Endothelial cell of umbilical vein (primary cell): ENCODE results near the gene BOLL. TPM values are rescaled to one million over a fixed set of nuclear protein-coding genes. Genes with fewer than 3 reads are reported as not detected.

ENCODE experiments used
- BruUV-seq: library from RNA; stranded (reverse); fragments of 400-500 nt; replicated peaks from 2 replicates; lab custom pipeline; 2021; lab: Mats Ljungman, UMichigan
- CTCF ChIA-PET: fragments of 300-600, 350-600 bp; sonication (Branson Sonifier 250); formaldehyde crosslinking; loops from one replicate; lab custom pipeline; 2021; ENCODE audit warnings: antibody characterized with exemption, inconsistent platforms; lab: Charles Lee
- POLR2A ChIA-PET: fragments of 300-600, 350-600 bp; sonication (Branson Sonifier 250); formaldehyde crosslinking; loops from one replicate; lab custom pipeline; 2021; ENCODE audit warnings: antibody characterized with exemption, inconsistent platforms; lab: Charles Lee
- DNase-seq: peaks from one replicate; pipeline ENCODE4 v3.0.0-alpha.2; 2011; ENCODE audit warnings: low read depth, low spot score
- FAIRE-seq: peaks from 2 replicates; lab custom pipeline; 2011; peaks lifted over from hg19 to GRCh38; lab: Jason Lieb, UNC
- H2AFZ ChIP-seq: 2 replicates; pipeline ENCODE4 v1.6.0; 2012; ENCODE audit warnings: low read depth, low read length, control low read depth, inconsistent platforms
- H3K27ac ChIP-seq: 2 replicates; pipeline ENCODE4 v1.5.1; 2011; ENCODE audit warnings: low read depth, mild to moderate bottlenecking, control low read depth, low read length, moderate library complexity; ENCODE audit not compliant: insufficient read depth
- H3K27me3 ChIP-seq, 2 experiments: 2 replicates each; pipeline versions ENCODE4 v1.6.0 to v1.6.1; 2011; ENCODE audit warnings: low read length in 2 of 2, mixed read lengths in 1 of 2; ENCODE audit not compliant: control insufficient read depth in 2 of 2, insufficient read depth in 2 of 2
- H3K36me3 ChIP-seq, 2 experiments: 2 replicates in 1 of 2; 3 replicates in 1 of 2; pipeline ENCODE4 v1.5.1; 2011; ENCODE audit warnings: low read length in 2 of 2, mild to moderate bottlenecking in 1 of 2, moderate library complexity in 1 of 2; ENCODE audit not compliant: control insufficient read depth in 2 of 2, insufficient read depth in 2 of 2; ENCODE audit errors: extremely low read depth in 1 of 2
- H3K4me1 ChIP-seq: 3 replicates; pipeline ENCODE4 v1.5.1; 2011; ENCODE audit warnings: mild to moderate bottlenecking, low read length; ENCODE audit not compliant: control insufficient read depth, insufficient read depth; ENCODE audit errors: extremely low read depth
- H3K4me2 ChIP-seq: 2 replicates; pipeline ENCODE4 v1.6.1; 2011; ENCODE audit warnings: low read length, control low read depth, mixed read lengths; ENCODE audit not compliant: insufficient read depth
- H3K4me3 ChIP-seq, 3 experiments: fragments of 200-600 bp in 1 of 3; sonication (generic), shearing (Covaris generic) in 1 of 3; replicated peaks in 1 of 3; 2 replicates each; pipeline ENCODE4 v1.5.1; 2011 to 2016; ENCODE audit warnings: control low read depth in 3 of 3, low read length in 3 of 3, mild to moderate bottlenecking in 2 of 3, inconsistent platforms in 1 of 3, low read depth in 1 of 3, moderate library complexity in 1 of 3; ENCODE audit not compliant: insufficient read depth in 1 of 3
- H3K79me2 ChIP-seq: 2 replicates; pipeline ENCODE4 v1.6.0; 2012; ENCODE audit warnings: low read length, inconsistent platforms; ENCODE audit not compliant: control insufficient read depth, insufficient read depth
- H3K9ac ChIP-seq: replicated peaks from 2 replicates; pipeline ENCODE3; 2011; ENCODE audit warnings: low read length, control low read depth; ENCODE audit not compliant: insufficient read depth; ENCODE audit errors: extremely low read depth
- H3K9me1 ChIP-seq: replicated peaks from 3 replicates; pipeline ENCODE4 v1.6.0; 2011; ENCODE audit warnings: mild to moderate bottlenecking, low read length; ENCODE audit not compliant: control insufficient read depth, insufficient read depth; ENCODE audit errors: extremely low read depth
- H3K9me3 ChIP-seq: replicated peaks from 2 replicates; pipeline ENCODE4 v1.5.1; 2012; ENCODE audit warnings: low read length, inconsistent platforms; ENCODE audit not compliant: control insufficient read depth, insufficient read depth
- H4K20me1 ChIP-seq: replicated peaks from 2 replicates; pipeline ENCODE3; 2011; ENCODE audit warnings: mild to moderate bottlenecking, low read length; ENCODE audit not compliant: control insufficient read depth, insufficient read depth; ENCODE audit errors: extremely low read depth
- CTCF ChIP-seq, 2 donors: IDR thresholded peaks; 1 replicate in 1 of 2; 2 replicates in 1 of 2; pipeline ENCODE4 v1.5.1; 2011; ENCODE audit warnings: low read length in 2 of 2, mild to moderate bottlenecking in 2 of 2, moderate library complexity in 2 of 2, control low read depth in 1 of 2, inconsistent platforms in 1 of 2, low read depth in 1 of 2; ENCODE audit not compliant: insufficient read depth in 1 of 2; ENCODE audit errors: extremely low read depth in 1 of 2
- EZH2 ChIP-seq: IDR thresholded peaks from 2 replicates; pipeline ENCODE4 v1.6.1; 2012; ENCODE audit warnings: borderline replicate concordance, low read depth, mild to moderate bottlenecking, moderate library complexity, low read length, inconsistent platforms; ENCODE audit not compliant: severe bottlenecking
- FOS ChIP-seq: IDR thresholded peaks from 2 replicates; pipeline ENCODE4 v1.6.1; 2011; ENCODE audit warnings: mild to moderate bottlenecking, low read length, moderate library complexity, borderline replicate concordance; ENCODE audit not compliant: insufficient read depth
- GATA2 ChIP-seq: IDR thresholded peaks from 2 replicates; pipeline ENCODE4 v1.7.0; 2011; ENCODE audit warnings: low read depth, mild to moderate bottlenecking, moderate library complexity, mixed read lengths, low read length; ENCODE audit not compliant: insufficient read length, insufficient read depth
- JUN ChIP-seq: IDR thresholded peaks from 2 replicates; pipeline ENCODE4 v1.6.1; 2011; ENCODE audit warnings: borderline replicate concordance, low read depth; ENCODE audit not compliant: insufficient read length, insufficient read depth
- MAX ChIP-seq: IDR thresholded peaks from 2 replicates; pipeline ENCODE4 v1.6.1; 2011; ENCODE audit not compliant: insufficient read depth, insufficient read length
- MYC ChIP-seq: IDR thresholded peaks from one replicate; pipeline ENCODE4 v1.6.1; 2011; ENCODE audit warnings: mild to moderate bottlenecking, low read depth, low read length
- POLR2A ChIP-seq: IDR thresholded peaks from 2 replicates; pipeline ENCODE4 v1.6.1; 2012; ENCODE audit warnings: low read depth, mild to moderate bottlenecking, control low read depth, low read length
- POLR2AphosphoS5 ChIP-seq: IDR thresholded peaks from 2 replicates; pipeline ENCODE4 v1.6.1; 2012; ENCODE audit warnings: low read depth, mild to moderate bottlenecking, control low read depth, low read length, moderate library complexity; ENCODE audit not compliant: insufficient read depth
- dilution Hi-C: fragments of 300-500 bp; cut with MboI; formaldehyde crosslinking; loops from one replicate; pipeline ENCODE4 v1.15.0; 2019; ENCODE audit warnings: low sequenced_read_pairs; ENCODE audit not compliant: extremely low pct_ligation_motif_present
- intact Hi-C: fragments of 100-400 bp; cut with micrococcal nuclease; formaldehyde crosslinking; loops from one replicate; pipeline ENCODE4 v1.10.0; 2022
- polyA plus RNA-seq, 4 experiments: library from polyadenylated mRNA; depleted of rRNA in 3 of 4; stranded (reverse) in 3 of 4; unstranded in 1 of 4; fragments of >200 nt; gene quantifications; 2 replicates each; pipeline versions ENCODE4 v1.2.1 to v1.2.3, GENCODE V29; 2011 to 2012; ENCODE audit warnings: missing spikeins in 1 of 4
- total RNA-seq: library from RNA; stranded (reverse); gene quantifications from 2 replicates; pipeline ENCODE4 v1.2.3, GENCODE V29; 2021

BOLL gene
- total and polyA plus RNA-seq, 2 donors (not counting 3 experiments of a cell fraction or from before 2014, with no cell fraction given) = not detected

- dilution Hi-C loops (no loop called here), intact Hi-C loops (loop anchor here (1.0 to 5.0 kb wide), 4 partner anchors 32 to 589 kb away; partner anchors contain the start of gene RFTN2)
- ChIA-PET CTCF (interaction anchor here (0.6 to 2.7 kb wide), 9 partner anchors 9 to 590 kb away, joined by 3 to 18 read pairs (median 3); partner anchors contain the start of genes MOB4 and RFTN2), POLR2A (no interaction called here)
- DNase-seq (no peak), FAIRE-seq (no peak)
- Histone ChIP-seq H2AFZ (no peak overlapping the region), H3K27me3 (peaks cover 0 to 2% of the 10 kb centered on the region in 2 experiments), H3K4me1 (peaks cover 22% of the 10 kb centered on the region), H4K20me1 (no peaks in the 10 kb centered on the region), H3K4me3 (peak overlapping the region in 2 of 3 experiments; percentile 35 to 47), H3K79me2 (peaks cover 44% of the 10 kb centered on the region), H3K9me1 (no peaks in the 10 kb centered on the region), H3K27ac (no peak overlapping the region), H3K36me3 (no peaks in the 10 kb centered on the region), H3K9ac (no peak overlapping the region), H3K9me3 (no peaks in the 10 kb centered on the region), H3K4me2 (peak overlapping the region; percentile 63)
- no TSS peak for BruUV-seq
- TF ChIP-seq CTCF (IDR thresholded peaks at IDR 0.05; ENCODE audit: extremely low read depth in 1 of 2, insufficient read depth in 1 of 2, low read depth in 1 of 2, low read length in 2 of 2) (no peak), EZH2 (no peak), POLR2AphosphoS5 (no peak), JUN (no peak), POLR2A (no peak), MYC (no peak), GATA2 (no peak), MAX (no peak), FOS (no peak)
These were observed 78.3 kb downstream of the BOLL start for GRCh38 chr2:197706839-197707207.
